ENCODE measurements around the gene HSPB1. TPM values are rescaled to one million over a fixed set of nuclear protein-coding genes. Genes with fewer than 3 reads are reported as not detected.

HSPB1 gene
- total RNA-seq, 2 experiments from 2014 or later, result 204 to 349 TPM

DNA sequence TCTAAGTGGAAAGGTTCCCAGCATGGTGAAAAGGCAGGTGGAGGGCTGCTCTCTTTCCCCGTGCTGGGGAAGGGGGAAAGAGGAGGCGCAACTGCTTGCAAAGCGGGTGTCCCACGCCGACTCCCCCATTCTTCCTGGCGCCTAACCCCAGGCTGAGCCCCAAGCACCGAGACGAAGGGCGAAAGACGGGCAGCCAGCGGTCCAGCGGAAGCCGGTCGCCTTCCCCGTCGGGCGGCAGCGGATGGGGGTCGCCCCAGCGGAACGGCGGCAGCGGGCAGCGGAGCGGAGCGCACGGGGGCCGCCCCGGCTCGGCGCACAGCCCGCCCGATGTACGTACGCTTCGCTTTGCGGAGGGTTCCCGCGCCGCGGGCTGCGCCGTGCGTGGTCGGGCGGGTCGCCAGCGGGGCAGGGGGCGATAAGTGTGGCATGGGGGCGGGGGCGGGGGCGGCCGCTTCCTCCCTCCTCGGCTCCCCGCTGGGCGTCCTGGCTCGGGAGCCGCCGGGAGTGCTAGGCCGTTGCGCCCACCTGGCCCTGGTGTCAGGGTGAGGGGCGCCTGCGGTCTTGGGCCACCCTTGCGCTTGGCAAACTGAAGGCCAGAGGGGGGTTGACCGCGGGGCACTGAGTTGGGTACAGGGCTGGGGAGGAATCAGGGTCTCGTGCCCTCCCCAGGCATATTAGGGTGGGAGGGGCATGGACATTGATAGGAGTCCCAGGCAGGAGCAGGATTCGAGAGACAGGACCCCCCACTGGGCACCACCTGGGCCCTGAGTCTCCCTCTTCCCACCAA, 35.2 kb upstream of the HSPB1 start:
- POLR2A ChIA-PET, result no interaction called here
- Histone ChIP-seq H3K27ac (ENCODE audit: low read depth, low read length, poor library complexity, severe bottlenecking) (no peak overlapping the region), H3K4me3 (ENCODE audit: low read depth, low read length, poor library complexity, severe bottlenecking) (peak overlapping the region; percentile 30), H3K4me1 (ENCODE audit: insufficient read depth, low read length, poor library complexity, severe bottlenecking) (no peaks in the 10 kb centered on the region), H3K9me3 (ENCODE audit: low read length) (no peaks in the 10 kb centered on the region), H3K36me3 (ENCODE audit: insufficient read depth, low read length) (no peaks in the 10 kb centered on the region), H2AFZ (ENCODE audit: low read length) (no peak overlapping the region), H4K20me1 (ENCODE audit: insufficient read depth, low read length) (no peaks in the 10 kb centered on the region), H3K9me2 (ENCODE audit: insufficient read depth, low read length) (no peaks in the 10 kb centered on the region), H3K4me2 (ENCODE audit: low read length) (peak overlapping the region; percentile 32; the same call in 1 of the 2 replicates), H3K79me2 (ENCODE audit: insufficient read depth, low read depth, low read length) (no peaks in the 10 kb centered on the region)
- CTCF ChIA-PET (ENCODE audit: unreplicated experiment), result no interaction called here
- no peak for DNase-seq (ENCODE audit: low spot score)
- intact Hi-C loops (cut with micrococcal nuclease; ENCODE audit: unreplicated experiment), result no loop called here
- no TSS peak for BruUV-seq (replicated peaks)
- TF ChIP-seq, protein P1, sequence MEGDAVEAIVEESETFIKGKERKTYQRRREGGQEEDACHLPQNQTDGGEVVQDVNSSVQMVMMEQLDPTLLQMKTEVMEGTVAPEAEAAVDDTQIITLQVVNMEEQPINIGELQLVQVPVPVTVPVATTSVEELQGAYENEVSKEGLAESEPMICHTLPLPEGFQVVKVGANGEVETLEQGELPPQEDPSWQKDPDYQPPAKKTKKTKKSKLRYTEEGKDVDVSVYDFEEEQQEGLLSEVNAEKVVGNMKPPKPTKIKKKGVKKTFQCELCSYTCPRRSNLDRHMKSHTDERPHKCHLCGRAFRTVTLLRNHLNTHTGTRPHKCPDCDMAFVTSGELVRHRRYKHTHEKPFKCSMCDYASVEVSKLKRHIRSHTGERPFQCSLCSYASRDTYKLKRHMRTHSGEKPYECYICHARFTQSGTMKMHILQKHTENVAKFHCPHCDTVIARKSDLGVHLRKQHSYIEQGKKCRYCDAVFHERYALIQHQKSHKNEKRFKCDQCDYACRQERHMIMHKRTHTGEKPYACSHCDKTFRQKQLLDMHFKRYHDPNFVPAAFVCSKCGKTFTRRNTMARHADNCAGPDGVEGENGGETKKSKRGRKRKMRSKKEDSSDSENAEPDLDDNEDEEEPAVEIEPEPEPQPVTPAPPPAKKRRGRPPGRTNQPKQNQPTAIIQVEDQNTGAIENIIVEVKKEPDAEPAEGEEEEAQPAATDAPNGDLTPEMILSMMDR (conservative IDR thresholded peaks at IDR 0.05; ENCODE audit: low read length), result no peak
- no peak for TF ChIP-seq EZH2phosphoT487 (IDR thresholded peaks at IDR 0.05; ENCODE audit: borderline replicate concordance, low read depth, low read length)

DNA sequence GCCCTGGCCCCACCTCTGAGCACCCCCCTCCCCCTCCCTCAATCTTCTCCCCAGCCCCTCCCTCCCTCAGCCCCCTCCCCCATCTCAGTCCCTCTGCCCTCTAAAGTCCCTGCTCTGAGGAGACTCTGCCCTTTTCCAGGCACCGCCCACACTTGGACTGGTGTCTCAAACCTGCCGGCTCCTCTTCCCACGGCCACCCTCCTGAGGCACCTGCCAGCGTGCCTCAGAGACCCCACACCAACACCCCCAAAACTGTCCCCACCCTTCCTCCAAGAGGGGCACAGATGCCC, 34.6 kb upstream of the HSPB1 start:
- CTCF ChIA-PET (ENCODE audit: unreplicated experiment), result no interaction called here
- TF ChIP-seq, protein P1 (conservative IDR thresholded peaks at IDR 0.05; ENCODE audit: low read length), result no peak
- TF ChIP-seq EZH2phosphoT487 (IDR thresholded peaks at IDR 0.05; ENCODE audit: borderline replicate concordance, low read depth, low read length), result no peak
- Histone ChIP-seq H3K4me3 (ENCODE audit: low read depth, low read length, poor library complexity, severe bottlenecking) (no peak overlapping the region), H3K36me3 (ENCODE audit: insufficient read depth, low read length) (no peaks in the 10 kb centered on the region), H3K27ac (ENCODE audit: low read depth, low read length, poor library complexity, severe bottlenecking) (no peak overlapping the region), H2AFZ (ENCODE audit: low read length) (no peak overlapping the region), H4K20me1 (ENCODE audit: insufficient read depth, low read length) (no peaks in the 10 kb centered on the region), H3K4me2 (ENCODE audit: low read length) (no peak overlapping the region), H3K9me2 (ENCODE audit: insufficient read depth, low read length) (no peaks in the 10 kb centered on the region), H3K9me3 (ENCODE audit: low read length) (no peaks in the 10 kb centered on the region), H3K4me1 (ENCODE audit: insufficient read depth, low read length, poor library complexity, severe bottlenecking) (no peaks in the 10 kb centered on the region), H3K79me2 (ENCODE audit: insufficient read depth, low read depth, low read length) (no peaks in the 10 kb centered on the region)
- BruUV-seq (replicated peaks), result no TSS peak
- no peak for DNase-seq (ENCODE audit: low spot score)
- intact Hi-C loops (cut with micrococcal nuclease; ENCODE audit: unreplicated experiment), result no loop called here
- POLR2A ChIA-PET, result no interaction called here

DNA sequence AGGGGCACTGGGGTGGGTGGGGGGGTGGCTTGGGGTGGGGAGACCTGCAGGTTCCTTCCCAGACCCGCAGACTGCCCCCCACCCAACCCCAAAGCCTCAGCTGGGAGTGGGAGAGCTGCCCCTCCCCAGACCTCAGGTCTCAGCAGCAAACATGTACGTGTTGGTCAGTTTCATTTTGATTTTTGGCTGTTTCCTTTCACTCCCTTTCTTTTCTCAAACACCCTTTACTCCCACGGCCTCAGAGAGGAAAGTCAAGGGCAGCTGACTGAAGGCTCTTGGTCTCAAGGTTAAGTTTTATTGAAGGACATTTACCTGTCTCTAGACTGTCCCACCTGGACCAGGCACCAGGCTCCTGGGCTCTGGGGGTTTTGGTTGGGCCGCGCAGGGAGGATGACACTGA, 34.1 kb upstream of the HSPB1 start:
- H3K9me2 ChIP-seq (ENCODE audit: insufficient read depth, low read length), result no peaks in the 10 kb centered on the region
- no TSS peak for BruUV-seq (replicated peaks)
- no peaks in the 10 kb centered on the region for H3K4me1 ChIP-seq (ENCODE audit: insufficient read depth, low read length, poor library complexity, severe bottlenecking)
- no peak overlapping the region for H3K4me3 ChIP-seq (ENCODE audit: low read depth, low read length, poor library complexity, severe bottlenecking)
- TF ChIP-seq, protein P1 (conservative IDR thresholded peaks at IDR 0.05; ENCODE audit: low read length), result no peak
- TF ChIP-seq EZH2phosphoT487 (IDR thresholded peaks at IDR 0.05; ENCODE audit: borderline replicate concordance, low read depth, low read length), result no peak
- ChIA-PET CTCF (ENCODE audit: unreplicated experiment) (no interaction called here), POLR2A (no interaction called here)
- H3K27ac ChIP-seq (ENCODE audit: low read depth, low read length, poor library complexity, severe bottlenecking), result no peak overlapping the region
- DNase-seq (ENCODE audit: low spot score), result no peak
- H2AFZ ChIP-seq (ENCODE audit: low read length), result no peak overlapping the region
- H3K4me2 ChIP-seq (ENCODE audit: low read length), result no peak overlapping the region
- intact Hi-C loops (cut with micrococcal nuclease; ENCODE audit: unreplicated experiment), result no loop called here
- H3K9me3 ChIP-seq (ENCODE audit: low read length), result no peaks in the 10 kb centered on the region
- no peaks in the 10 kb centered on the region for H3K79me2 ChIP-seq (ENCODE audit: insufficient read depth, low read depth, low read length)
- no peaks in the 10 kb centered on the region for H3K36me3 ChIP-seq (ENCODE audit: insufficient read depth, low read length)
- H4K20me1 ChIP-seq (ENCODE audit: insufficient read depth, low read length), result no peaks in the 10 kb centered on the region

Measured in OCI-LY7 (cell line).